Measurements from ENCODE around the gene HOXB4. TPM values are rescaled to one million over a fixed set of nuclear protein-coding genes. Genes with fewer than 3 reads are reported as not detected.
"Not testable (repeated sequence)": the region's sequence is repeated elsewhere in the genome, so short reads cannot be mapped to it uniquely, and the experiment has no call there.

The HOXB4 gene
- total RNA-seq, 1 experiment from 2014 or later: 0.20 TPM

DNA sequence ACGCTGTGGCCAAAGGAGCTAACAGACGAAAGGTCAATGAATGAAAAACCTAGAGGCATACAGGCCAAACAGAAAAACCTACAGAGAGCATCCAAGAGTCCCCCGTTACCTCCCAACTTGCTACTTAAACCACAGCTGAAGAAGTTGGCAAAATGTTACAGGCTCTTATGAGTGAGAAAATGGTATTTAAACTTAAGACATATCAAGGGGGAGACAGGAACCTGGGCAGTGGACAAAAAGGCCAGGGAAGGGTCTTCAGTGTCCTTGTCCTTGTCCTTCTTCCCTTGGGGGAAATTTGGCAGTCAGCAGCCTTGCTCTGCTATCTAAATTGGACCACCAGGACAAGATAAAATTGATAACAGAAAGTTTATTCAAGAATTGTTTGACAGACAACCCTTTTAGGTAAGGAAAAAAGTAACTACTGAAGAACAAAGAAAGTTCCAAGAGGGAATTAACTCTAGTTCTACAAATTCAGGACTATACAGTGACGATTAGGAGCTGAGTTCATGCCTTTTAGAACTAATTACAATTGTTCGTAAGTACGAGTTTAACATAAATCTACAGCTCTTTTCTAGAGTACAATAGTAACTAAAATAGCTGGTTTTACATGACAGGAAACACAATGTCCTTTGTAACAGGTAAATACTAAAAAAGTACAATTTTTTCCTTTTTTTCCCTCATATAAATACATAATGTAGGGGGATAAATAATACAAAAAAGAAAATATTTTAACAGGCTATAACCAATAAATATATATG, 29.4 kb downstream of the HOXB4 start:
- DNase-seq (ENCODE audit: low read depth): peak; percentile 6

DNA sequence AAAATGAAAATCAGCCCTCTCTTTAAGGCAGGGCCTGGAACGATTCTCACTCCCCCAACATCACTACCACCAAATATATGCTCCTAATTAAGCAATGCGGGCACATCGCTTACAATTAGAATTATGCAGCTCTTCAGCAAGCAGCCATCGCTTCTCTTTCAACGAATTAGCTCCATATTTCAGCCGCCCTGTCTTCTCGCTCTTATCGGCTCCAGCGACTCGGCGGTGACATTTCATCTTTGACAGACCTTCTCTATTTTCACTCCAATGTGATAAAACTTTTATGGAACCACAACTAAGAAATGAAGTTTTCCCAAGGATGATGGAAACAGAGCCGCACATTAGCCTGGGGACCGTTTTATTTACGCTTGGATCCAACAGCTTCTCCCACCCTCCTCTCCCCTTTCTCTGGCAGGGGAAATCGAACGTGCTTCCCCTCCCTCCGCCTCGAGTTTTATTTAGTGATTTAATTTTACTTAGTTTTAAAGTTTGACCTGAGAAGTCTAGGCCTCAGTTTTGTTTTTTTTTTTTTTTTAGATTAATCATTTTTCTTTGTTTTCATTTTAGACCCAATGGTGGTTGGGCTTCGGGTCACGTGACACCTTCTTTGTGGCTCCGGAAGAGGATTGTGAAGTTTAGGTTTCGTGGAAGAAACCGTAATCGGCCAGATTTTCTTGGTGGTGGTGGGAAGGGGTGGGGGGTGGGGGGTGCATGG, 30.2 kb downstream of the HOXB4 start:
- peak; percentile 88 for DNase-seq (ENCODE audit: low read depth)

DNA sequence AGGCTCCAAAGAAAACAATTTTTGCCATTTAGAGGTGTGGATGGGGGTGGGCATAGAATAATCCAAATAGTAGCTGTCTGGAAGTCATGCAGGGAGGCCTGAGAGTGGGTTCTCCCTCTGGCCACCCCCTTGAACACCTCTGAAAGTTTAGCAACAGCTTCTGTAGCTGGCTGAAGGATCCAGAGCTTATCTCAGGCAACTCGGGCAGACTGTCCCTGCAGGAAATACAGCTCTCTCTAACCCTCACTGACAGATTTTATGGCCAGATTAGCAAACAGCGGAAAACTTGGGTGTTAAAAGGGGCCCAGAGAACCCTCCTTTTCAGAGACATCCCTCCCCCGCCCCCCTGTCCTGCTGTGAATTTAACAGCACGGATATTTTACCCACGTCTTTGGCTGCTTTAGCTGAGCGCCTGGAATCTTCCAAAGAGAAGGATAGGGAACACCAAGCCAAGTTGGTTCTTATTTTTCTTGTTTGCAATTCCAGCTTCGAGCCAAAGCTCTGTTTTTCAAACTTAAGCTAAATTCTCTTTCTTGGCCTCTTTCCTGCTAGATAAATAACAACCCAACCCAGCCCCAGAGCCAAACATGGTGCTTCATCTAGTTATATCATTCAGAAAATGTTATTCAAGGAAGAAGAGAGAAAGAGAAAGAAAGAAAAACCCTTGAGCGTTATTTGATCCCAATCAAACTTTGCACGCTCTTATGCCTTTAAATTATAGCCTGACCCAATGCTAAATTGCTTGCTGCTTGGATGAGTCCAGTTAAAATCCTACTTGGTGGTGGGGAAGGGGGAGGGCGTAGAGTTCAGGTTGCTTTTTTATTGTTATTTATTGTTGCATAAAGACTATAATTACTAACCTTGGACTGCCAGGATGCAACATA, 31.0 kb downstream of the HOXB4 start:
- DNase-seq (ENCODE audit: low read depth): peak; percentile 71

DNA sequence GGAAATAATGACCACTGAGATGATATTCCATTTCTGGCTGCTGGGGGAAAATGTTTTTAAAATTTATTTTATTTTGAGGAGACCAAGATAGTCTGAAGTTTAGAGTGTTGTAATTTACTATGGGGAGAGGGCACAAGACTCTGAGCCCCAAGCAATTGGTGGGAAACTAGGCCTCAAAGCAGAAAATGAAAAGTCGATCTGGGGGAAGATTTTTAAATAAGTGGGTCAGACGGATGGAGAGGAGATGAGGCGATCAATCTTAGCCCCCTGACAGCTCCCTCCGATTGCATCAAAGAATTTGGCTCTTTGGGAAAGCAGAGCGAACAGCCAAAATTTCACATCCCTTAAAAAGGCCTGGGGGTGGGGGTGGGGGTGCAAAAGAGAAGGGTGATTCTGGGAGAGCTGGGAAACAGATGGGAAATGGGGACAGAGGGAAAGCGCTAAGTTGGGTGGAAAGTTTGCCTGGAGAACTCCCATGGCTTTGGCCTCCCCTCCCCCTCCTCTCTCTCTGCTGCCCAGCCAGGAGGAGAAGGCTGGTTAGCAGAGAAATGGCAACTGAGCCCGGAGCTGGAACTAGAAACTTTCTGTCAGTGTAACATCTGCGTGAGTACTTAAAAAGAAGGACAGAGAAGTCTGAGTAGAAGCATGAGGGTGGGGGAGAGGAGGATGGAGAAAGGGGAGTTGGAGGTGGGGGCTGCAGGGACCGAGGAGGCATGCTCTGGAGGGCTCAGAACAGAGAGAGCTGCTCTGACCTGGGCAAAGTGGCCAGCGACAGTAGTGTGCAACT, 31.8 kb downstream of the HOXB4 start:
- DNase-seq (ENCODE audit: low read depth): peak; percentile 72

DNA sequence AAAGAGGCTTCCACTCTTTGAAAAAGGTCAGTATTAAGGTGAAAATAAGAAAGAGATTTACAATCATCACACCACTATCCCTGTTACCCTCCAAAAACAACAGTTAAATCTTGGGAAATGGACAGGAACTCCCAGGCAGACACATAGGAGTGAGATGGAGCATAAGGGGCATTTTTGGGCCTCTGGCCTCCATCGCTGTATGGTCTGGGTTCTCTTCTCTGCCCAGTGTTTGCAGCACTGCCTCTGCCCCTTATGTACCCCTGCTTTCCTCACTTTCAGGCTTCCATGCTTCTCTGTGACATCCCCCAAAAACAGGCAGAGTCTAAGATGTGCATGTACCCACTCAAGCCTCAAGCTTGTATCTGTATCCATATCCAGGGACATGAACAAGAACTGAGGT, 32.6 kb downstream of the HOXB4 start:
- no peak for DNase-seq (ENCODE audit: low read depth)

DNA sequence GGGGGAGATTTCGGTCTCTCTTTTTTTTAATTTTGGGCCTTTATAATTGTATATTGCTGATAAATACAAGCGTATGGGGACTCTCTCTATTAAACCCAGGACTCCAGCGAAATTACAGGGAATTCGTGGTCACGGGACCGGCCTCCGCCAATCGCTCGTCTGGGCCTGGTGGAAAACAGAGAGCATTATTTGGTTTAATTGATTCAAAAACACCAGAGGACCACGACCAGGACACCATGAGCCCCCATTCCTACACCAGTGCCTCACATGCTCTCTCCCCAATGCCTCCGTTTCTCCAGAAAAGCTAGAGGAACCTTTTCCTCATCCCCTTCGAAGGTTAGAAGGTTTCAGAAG, 33.2 kb downstream of the HOXB4 start, which contains the start of gene HOXB2:
Gene HOXB2, minus strand, starts transcription at position 88 of the 354 bp plus-strand sequence. CDS start 198 bp downstream, outside the sequence.
- DNase-seq (ENCODE audit: low read depth): peak; percentile 74

DNA sequence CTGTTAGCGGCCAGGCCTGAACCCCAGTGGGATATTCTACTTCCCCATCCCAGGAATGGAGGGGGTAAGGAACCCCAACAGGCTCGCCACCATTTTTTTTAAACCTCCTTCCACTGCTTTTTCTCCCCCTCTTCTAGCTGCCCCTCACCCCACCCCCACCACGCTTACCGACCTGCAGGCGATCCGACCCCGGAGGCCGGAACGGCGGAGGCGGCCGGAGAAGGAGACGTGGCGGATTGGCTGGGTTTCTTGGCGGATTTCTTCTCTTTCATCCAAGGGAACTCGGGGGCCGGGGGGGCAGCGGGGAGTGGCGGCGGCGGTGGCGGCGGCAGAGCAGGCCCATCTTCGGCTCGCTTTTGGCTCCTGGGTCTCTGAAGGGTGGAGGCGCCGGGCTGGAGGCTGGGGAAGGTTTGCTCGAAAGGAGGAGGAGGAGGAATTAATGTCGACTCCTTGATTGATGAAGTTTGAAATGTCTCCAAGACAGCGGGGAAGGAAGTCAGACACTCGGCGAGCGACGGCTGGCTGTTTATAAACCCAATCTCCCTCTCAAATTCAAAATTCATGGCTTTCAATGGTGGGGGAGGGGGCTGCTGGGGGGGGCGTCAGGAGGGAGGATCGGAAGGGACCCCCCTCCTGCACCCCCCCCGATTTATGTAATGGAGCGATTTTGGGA, 33.7 kb downstream of the HOXB4 start:
- peak; percentile 81 for DNase-seq (ENCODE audit: low read depth)

DNA sequence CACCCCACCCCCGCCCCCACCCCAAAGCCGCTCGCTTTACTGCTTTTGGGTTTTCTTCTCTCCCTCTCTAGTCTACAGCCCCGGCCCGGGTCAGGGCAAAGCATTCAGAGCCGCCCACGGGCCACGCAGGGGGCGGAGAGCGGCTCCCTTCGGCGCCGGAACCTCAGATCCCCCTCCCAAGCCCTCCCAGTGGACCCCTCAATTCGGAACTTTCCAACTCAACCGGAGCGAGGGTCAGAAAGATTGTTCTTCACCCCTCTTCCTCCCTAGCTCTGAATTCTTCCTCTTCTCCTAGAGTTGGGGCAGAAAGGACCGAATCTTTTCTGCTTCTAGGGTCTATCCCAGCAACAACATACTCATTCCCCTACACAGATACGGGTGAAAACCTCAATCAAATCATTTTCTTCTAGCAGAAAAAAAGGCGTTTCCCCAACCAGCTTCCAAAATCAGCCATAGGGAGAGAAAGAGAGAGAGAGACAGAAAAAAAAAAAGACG, 34.2 kb downstream of the HOXB4 start:
- no peak for DNase-seq (ENCODE audit: low read depth)

DNA sequence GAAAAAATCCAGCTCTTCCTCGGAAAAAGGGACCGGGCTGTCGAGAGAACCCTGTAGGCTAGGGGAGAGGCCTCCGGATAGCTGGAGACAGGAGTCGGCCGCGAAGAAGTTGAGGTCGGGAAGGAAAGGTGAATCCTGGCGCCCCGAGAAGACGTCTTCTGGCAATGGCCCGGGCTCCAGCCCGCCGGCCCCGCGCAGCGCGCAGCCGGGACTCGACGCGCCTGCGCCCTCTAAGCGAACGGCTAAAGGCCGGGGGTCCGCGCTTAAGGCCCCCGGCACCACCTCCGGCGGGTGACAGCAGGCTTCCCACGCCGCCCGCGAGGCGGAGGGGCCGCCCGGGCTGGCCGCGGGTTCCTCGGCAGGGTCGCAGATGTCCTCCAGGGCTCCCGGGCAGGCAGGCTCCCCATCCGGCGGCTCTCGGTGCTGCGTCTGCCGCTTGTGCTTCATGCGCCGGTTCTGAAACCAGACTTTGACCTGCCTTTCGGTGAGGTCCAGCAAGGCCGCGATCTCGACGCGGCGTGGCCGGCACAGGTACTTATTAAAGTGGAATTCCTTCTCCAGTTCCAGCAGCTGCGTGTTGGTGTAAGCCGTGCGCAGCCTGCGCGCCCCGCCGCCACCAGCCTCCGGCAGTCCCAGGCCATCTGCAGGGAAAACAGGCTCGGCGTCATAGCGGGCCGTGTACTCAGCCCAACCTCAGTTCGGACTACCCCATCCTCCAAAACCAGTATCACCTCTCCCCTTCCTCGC, 34.9 kb downstream of the HOXB4 start:
- DNase-seq (ENCODE audit: low read depth): peak; percentile 68

DNA sequence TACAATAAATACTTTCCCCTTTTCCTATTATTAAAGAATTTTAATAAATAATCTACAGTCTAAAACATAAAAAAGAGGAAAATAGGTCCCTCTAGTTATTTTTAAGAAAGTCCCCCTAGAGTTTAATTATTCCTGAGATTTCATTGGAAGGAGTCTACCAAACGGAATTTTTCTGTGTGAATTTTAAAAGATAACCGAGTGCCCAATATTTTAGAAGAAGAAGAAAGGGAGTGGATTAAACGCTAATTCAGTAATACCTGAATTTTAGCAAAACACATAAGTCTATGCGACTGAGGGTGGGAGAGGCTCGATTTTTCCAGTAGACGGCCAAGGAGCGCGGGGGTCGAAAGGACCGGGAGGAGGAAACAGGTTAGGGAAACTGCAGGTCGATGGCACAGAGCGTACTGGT, 35.4 kb downstream of the HOXB4 start:
- DNase-seq (ENCODE audit: low read depth): no peak

DNA sequence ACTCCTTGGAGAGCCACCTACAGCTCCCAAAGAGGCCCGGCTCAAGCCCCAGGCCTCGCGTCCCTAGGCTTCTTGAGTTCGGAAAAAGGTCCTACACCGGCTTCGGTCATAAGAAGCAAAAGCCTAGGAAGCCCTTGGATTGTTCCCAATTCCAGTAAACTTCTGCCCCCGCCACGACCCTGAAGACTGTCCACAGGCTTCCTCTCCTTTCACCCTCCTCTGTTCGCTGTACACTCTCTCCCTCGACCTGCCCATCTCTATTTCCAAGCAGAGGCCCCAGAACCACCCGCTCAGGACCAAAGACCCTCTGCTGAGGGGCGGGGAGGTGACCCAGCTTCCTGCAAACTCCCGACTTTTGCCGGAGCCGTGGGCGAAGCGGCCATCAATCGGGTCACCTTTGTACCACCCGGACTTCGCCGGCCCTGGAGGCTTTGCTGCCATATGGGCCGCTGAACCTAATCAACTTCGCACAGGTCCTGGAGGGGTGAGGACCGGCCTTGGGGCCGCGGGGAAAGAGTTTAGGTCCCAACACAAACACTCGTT, 36.0 kb downstream of the HOXB4 start:
- peak; percentile 73 for DNase-seq (ENCODE audit: low read depth)

DNA sequence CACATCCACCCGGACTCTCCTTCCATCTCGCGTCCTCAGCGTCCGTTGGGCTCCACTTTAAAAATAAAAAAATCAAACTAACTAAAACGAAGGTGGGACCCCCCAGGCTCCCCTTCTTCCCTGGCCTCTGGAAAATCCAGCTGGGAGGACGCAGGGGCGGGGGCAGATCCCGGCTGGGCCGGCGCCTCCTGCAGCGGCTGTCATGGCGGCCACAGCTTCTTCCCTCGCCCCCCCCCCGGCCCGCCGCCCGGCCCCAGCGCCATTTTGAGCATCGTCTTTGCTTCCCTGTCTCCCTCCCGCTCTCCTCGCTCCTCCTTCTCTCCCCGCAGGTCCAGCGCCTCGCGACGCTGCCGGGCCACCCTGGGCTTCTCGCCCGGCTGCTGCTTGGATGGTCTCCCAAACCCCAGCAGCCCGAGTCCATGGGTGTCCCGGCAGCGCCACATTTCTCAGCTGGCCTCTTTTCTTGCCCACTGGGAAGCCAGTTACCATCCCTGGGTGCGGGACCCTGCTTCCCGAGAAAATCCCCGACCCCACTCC, 36.5 kb downstream of the HOXB4 start:
- DNase-seq (ENCODE audit: low read depth): peak; percentile 79

DNA sequence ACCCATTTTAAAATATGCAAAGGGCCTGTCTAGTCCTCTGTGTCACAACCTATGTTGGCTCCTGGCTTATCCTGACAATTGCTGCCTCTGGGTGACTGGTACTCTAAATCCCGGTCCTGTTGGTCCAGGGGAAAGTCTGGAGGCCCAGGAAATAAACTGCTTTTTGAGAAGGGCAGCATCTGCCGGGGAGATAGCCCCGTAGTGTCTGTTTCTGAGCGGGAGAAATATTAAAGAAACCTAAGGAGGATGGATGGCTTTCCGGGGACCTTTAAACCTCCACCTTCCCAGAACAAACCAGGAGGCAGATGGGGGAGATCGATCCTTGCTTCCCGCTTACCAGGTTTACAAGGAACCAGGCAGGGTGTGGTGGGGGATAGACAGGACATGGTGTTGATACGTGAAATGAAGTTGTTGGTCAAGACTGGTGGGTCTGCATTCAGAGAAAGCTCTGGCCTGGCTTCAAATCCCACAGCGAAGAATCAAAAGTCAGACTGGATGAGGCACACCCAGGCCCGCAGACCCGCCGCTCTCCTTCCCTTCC, 37.0 kb downstream of the HOXB4 start:
- DNase-seq (ENCODE audit: low read depth): no peak

DNA sequence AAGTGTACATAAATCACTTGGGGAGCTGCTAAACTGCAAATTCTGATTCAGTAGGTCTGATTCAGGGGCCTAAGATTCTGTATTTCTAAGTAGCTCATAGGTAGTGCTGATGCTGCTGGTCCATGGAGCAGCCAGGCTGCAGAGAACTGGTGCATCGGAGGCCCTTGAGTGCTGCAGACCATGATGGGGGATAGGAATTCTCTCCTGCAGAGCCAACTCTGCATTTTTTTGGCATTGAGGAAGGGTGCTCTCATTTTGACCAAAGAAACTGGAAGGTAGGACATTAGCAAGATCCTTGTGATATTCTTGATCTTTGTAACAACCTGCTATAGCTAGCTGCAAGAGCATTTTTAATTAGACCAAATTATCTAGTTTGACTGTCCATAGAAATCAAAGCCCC, 37.9 kb downstream of the HOXB4 start:
- DNase-seq (ENCODE audit: low read depth): no peak

DNA sequence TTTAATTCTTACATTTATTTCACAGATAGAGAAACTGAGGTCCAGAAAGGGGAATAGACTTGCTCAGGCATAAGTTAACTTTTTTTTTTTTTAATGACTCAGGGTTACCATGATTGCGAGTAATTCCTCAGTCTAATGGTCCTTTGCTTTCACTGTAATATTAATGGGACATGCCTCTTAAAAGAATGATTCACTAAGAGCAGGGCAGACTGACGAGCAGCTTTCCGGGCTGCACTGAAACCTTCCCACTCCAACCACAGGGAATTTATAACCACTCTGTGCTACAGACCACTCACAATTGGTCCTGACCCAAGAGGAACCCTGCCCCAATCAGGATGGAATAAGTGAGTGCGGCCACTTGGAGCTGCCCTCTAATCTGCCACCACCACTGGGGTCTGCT, 39.0 kb downstream of the HOXB4 start:
- DNase-seq (ENCODE audit: low read depth): peak; percentile 93

DNA sequence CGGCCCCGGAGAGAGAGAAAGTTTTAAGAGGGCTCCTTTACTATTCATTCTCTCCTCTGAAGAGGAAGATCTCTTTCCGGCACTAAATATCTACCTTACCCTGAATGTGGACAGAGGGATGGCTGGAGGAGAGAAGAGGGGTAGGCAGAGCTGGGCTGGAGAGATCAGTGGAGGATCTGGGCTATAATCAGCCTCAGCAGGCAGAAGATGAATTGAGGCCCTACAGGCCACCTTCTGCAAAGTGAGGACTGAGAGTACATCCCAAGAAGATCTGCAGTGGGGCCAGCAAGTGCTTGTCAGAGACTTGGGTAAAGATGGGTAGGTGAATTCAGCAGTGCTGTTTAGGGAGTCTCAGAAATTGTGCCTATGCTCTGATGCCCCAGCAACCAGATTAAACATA, 40.8 kb downstream of the HOXB4 start:
- DNase-seq (ENCODE audit: low read depth): no peak

DNA sequence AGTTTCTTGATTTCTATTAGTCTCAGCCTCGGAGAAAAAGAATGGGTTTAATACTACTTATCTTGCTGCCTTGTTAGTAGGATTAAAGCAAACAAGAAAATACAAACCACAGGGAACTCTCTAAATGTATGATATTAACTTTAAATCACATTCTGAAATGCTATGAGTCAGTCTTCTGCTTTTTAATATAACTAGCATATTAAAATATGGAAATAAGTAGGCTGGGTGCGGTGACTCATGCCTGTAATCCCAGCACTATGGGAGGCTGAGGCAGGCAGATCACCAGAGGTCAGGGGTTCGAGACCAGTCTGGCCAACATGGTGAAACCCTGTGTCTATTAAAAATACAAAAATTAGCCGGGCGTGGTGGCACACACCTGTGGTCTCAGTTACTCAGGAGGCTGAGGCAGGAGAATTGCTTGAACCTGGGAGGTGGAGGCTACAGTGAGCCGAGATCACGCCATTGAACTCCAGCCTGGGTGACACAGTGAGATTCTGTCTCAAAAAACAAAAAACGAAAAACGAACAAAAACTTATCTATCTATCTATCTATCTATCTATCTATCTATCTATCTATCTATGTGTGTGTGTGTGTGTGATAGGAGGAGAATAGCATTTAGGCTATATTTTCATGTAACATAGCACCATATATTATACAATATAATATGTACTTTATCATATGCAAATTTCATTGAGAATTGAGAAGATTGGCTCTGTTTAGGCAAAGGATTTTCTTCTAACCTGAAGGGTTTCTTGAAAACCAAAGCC, 42.2 kb downstream of the HOXB4 start:
- not testable (repeated sequence) for DNase-seq (ENCODE audit: low read depth)

DNA sequence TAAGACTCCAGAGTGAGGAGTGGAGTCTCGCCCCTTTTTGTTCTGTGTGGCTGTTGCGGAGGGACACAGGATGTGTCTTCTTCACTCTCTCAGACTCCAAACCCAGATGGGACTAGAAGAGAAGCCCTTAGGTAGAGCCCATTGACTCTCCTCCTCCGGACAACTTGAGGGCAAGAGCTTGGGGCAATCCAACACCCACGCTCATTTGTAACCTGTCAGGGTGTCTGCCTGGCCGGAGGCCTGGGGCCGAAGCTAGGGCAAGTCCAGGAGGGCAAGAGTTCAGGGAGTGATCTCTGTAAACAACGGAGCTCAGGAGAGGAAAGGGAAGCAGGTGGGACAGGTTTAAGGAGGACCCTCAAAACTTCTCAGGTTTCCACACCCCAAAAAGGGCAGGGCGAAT, 45.9 kb downstream of the HOXB4 start:
- no peak for DNase-seq (ENCODE audit: low read depth)
